Breast epithelium (tissue), 3 donors: ENCODE data around the gene CSF3.

ENCODE experiments used
- POLR2A ChIP-seq: fragments of 450-650 bp; IDR thresholded peaks from one replicate; pipeline ENCODE4 v1.6.1; 2016; ENCODE audit warnings: antibody characterized with exemption, mild to moderate bottlenecking, moderate library complexity
- TF ChIP-seq, protein P1 (sequence below), 3 donors: fragments of 450-650 bp; IDR thresholded peaks; one replicate each; pipeline ENCODE4 v1.5.1; 2016 to 2017; ENCODE audit warnings: antibody characterized with exemption in 3 of 3, mild to moderate bottlenecking in 3 of 3, moderate library complexity in 3 of 3

DNA sequence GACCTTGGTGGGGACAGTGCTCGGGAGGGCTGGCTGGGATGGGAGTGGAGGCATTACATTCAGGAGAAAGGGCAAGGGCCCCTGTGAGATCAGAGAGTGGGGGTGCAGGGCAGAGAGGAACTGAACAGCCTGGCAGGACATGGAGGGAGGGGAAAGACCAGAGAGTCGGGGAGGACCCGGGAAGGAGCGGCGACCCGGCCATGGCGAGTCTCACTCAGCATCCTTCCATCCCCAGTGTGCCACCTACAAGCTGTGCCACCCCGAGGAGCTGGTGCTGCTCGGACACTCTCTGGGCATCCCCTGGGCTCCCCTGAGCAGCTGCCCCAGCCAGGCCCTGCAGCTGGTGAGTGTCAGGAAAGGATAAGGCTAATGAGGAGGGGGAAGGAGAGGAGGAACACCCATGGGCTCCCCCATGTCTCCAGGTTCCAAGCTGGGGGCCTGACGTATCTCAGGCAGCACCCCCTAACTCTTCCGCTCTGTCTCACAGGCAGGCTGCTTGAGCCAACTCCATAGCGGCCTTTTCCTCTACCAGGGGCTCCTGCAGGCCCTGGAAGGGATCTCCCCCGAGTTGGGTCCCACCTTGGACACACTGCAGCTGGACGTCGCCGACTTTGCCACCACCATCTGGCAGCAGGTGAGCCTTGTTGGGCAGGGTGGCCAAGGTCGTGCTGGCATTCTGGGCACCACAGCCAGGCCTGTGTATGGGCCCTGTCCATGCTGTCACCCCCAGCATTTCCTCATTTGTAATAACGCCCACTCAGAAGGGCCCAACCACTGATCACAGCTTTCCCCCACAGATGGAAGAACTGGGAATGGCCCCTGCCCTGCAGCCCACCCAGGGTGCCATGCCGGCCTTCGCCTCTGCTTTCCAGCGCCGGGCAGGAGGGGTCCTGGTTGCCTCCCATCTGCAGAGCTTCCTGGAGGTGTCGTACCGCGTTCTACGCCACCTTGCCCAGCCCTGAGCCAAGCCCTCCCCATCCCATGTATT lies 1.1 kb downstream of the CSF3 start:
- TF ChIP-seq, protein P1, sequence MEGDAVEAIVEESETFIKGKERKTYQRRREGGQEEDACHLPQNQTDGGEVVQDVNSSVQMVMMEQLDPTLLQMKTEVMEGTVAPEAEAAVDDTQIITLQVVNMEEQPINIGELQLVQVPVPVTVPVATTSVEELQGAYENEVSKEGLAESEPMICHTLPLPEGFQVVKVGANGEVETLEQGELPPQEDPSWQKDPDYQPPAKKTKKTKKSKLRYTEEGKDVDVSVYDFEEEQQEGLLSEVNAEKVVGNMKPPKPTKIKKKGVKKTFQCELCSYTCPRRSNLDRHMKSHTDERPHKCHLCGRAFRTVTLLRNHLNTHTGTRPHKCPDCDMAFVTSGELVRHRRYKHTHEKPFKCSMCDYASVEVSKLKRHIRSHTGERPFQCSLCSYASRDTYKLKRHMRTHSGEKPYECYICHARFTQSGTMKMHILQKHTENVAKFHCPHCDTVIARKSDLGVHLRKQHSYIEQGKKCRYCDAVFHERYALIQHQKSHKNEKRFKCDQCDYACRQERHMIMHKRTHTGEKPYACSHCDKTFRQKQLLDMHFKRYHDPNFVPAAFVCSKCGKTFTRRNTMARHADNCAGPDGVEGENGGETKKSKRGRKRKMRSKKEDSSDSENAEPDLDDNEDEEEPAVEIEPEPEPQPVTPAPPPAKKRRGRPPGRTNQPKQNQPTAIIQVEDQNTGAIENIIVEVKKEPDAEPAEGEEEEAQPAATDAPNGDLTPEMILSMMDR (IDR thresholded peaks at IDR 0.05) = no peak
- no peak for TF ChIP-seq POLR2A
